ENCODE results near the gene LENG9.

LENG9 gene

GRCh38 chr19:54465426-54466109, 2.0 kb upstream of the LENG9 start:
- FAIRE-seq (no peak), DNase-seq (ENCODE audit: insufficient read length, low spot score) (no peak)
- TF ChIP-seq POLR2A (IDR thresholded peaks at IDR 0.05; ENCODE audit: low read depth, low read length) (no peak), PAX5 (IDR thresholded peaks at IDR 0.05; ENCODE audit: insufficient read depth, low read length, severe bottlenecking) (no peak), POU2F2 (IDR thresholded peaks at IDR 0.05; ENCODE audit: low read depth, low read length) (no peak), POLR2AphosphoS5 (IDR thresholded peaks at IDR 0.05; ENCODE audit: low read depth, low read length) (no peak), SPI1 (IDR thresholded peaks at IDR 0.05; ENCODE audit: low read depth, low read length) (no peak), TAF1 (IDR thresholded peaks at IDR 0.05; ENCODE audit: low read depth, low read length) (no peak)

- DNase-seq (ENCODE audit: insufficient read length, low spot score) (peak; percentile 90), FAIRE-seq (no peak)
- no peak for TF ChIP-seq PAX5 (IDR thresholded peaks at IDR 0.05; ENCODE audit: insufficient read depth, low read length, severe bottlenecking)
- no peak for TF ChIP-seq POU2F2 (IDR thresholded peaks at IDR 0.05; ENCODE audit: low read depth, low read length)
- TF ChIP-seq POLR2A (IDR thresholded peaks at IDR 0.05; ENCODE audit: low read depth, low read length): 0 out of 2 replicates have a peak, but pooled peaks have one; percentile 15
- no peak for TF ChIP-seq TAF1 (IDR thresholded peaks at IDR 0.05; ENCODE audit: low read depth, low read length)
- no peak for TF ChIP-seq SPI1 (IDR thresholded peaks at IDR 0.05; ENCODE audit: low read depth, low read length)
- peak; percentile 31; the same call in 1 of the 2 replicates for TF ChIP-seq POLR2AphosphoS5 (IDR thresholded peaks at IDR 0.05; ENCODE audit: low read depth, low read length)
Measured at GRCh38 chr19:54464630-54465425, 1.2 kb upstream of the LENG9 start.

- FAIRE-seq: peak; percentile 99
- no peak for DNase-seq (ENCODE audit: insufficient read length, low spot score)
- no peak for TF ChIP-seq POLR2AphosphoS5 (IDR thresholded peaks at IDR 0.05; ENCODE audit: low read depth, low read length)
- TF ChIP-seq SPI1 (IDR thresholded peaks at IDR 0.05; ENCODE audit: low read depth, low read length): no peak
- TF ChIP-seq POU2F2 (IDR thresholded peaks at IDR 0.05; ENCODE audit: low read depth, low read length): peak; percentile 40; the same call in 1 of the 2 replicates
Measured at GRCh38 chr19:54464044-54464629, 559 bp upstream of the LENG9 start.

- no peak for FAIRE-seq
- DNase-seq (ENCODE audit: insufficient read length, low spot score): no peak
- TF ChIP-seq POU2F2 (IDR thresholded peaks at IDR 0.05; ENCODE audit: low read depth, low read length) (peak; percentile 35; the same call in 1 of the 2 replicates), PAX5 (IDR thresholded peaks at IDR 0.05; ENCODE audit: insufficient read depth, low read length, severe bottlenecking) (no peak), POLR2A (IDR thresholded peaks at IDR 0.05; ENCODE audit: low read depth, low read length) (peak; percentile 18), SPI1 (IDR thresholded peaks at IDR 0.05; ENCODE audit: low read depth, low read length) (no peak), TAF1 (IDR thresholded peaks at IDR 0.05; ENCODE audit: low read depth, low read length) (peak; percentile 37; the same call in 1 of the 2 replicates), POLR2AphosphoS5 (IDR thresholded peaks at IDR 0.05; ENCODE audit: low read depth, low read length) (no peak; the same call in none of the 2 replicates)
Measured at GRCh38 chr19:54462655-54463530, 685 bp downstream of the LENG9 start.

GRCh38 chr19:54462047-54462654, 1.4 kb downstream of the LENG9 start:
- peak; percentile 46; the same call in 1 of the 2 replicates for TF ChIP-seq POLR2A (IDR thresholded peaks at IDR 0.05; ENCODE audit: low read depth, low read length)
- no peak for TF ChIP-seq TAF1 (IDR thresholded peaks at IDR 0.05; ENCODE audit: low read depth, low read length)
- TF ChIP-seq POLR2AphosphoS5 (IDR thresholded peaks at IDR 0.05; ENCODE audit: low read depth, low read length): peak; percentile 71
- no peak for DNase-seq (ENCODE audit: insufficient read length, low spot score)
- no peak for FAIRE-seq

- TF ChIP-seq PAX5 (IDR thresholded peaks at IDR 0.05; ENCODE audit: insufficient read depth, low read length, severe bottlenecking): no peak
- TF ChIP-seq TAF1 (IDR thresholded peaks at IDR 0.05; ENCODE audit: low read depth, low read length): no peak
- no peak for TF ChIP-seq POLR2AphosphoS5 (IDR thresholded peaks at IDR 0.05; ENCODE audit: low read depth, low read length)
- TF ChIP-seq SPI1 (IDR thresholded peaks at IDR 0.05; ENCODE audit: low read depth, low read length): no peak
- TF ChIP-seq POLR2A (IDR thresholded peaks at IDR 0.05; ENCODE audit: low read depth, low read length): no peak
- TF ChIP-seq POU2F2 (IDR thresholded peaks at IDR 0.05; ENCODE audit: low read depth, low read length): no peak
- FAIRE-seq (no peak), DNase-seq (ENCODE audit: insufficient read length, low spot score) (no peak)
Measured at GRCh38 chr19:54461613-54462012, 2.0 kb downstream of the LENG9 start.

GRCh38 chr19:54461210-54461609, 2.4 kb downstream of the LENG9 start:
- TF ChIP-seq POLR2AphosphoS5 (IDR thresholded peaks at IDR 0.05; ENCODE audit: low read depth, low read length) (no peak), SPI1 (IDR thresholded peaks at IDR 0.05; ENCODE audit: low read depth, low read length) (no peak), POLR2A (IDR thresholded peaks at IDR 0.05; ENCODE audit: low read depth, low read length) (no peak), PAX5 (IDR thresholded peaks at IDR 0.05; ENCODE audit: insufficient read depth, low read length, severe bottlenecking) (no peak), TAF1 (IDR thresholded peaks at IDR 0.05; ENCODE audit: low read depth, low read length) (no peak), POU2F2 (IDR thresholded peaks at IDR 0.05; ENCODE audit: low read depth, low read length) (no peak)
- DNase-seq (ENCODE audit: insufficient read length, low spot score) (no peak), FAIRE-seq (no peak)

GRCh38 chr19:54460230-54461005, 3.2 kb downstream of the LENG9 start:
- no peak for FAIRE-seq
- DNase-seq (ENCODE audit: insufficient read length, low spot score): no peak
- TF ChIP-seq POU2F2 (IDR thresholded peaks at IDR 0.05; ENCODE audit: low read depth, low read length): no peak
- no peak for TF ChIP-seq TAF1 (IDR thresholded peaks at IDR 0.05; ENCODE audit: low read depth, low read length)
- TF ChIP-seq POLR2A (IDR thresholded peaks at IDR 0.05; ENCODE audit: low read depth, low read length): no peak
- no peak for TF ChIP-seq POLR2AphosphoS5 (IDR thresholded peaks at IDR 0.05; ENCODE audit: low read depth, low read length)
- no peak for TF ChIP-seq PAX5 (IDR thresholded peaks at IDR 0.05; ENCODE audit: insufficient read depth, low read length, severe bottlenecking)
- no peak for TF ChIP-seq SPI1 (IDR thresholded peaks at IDR 0.05; ENCODE audit: low read depth, low read length)
